Astrocyte (in vitro differentiated cells and primary cell): ENCODE measurements around the gene NTM. TPM values are rescaled to one million over a fixed set of nuclear protein-coding genes. Genes with fewer than 3 reads are reported as not detected.

ENCODE experiments used
- DNase-seq: peaks from one replicate; pipeline ENCODE4 v3.0.0-alpha.2; 2010; ENCODE audit warnings: low read depth
- FAIRE-seq: peaks from 2 replicates; lab custom pipeline; 2011; peaks lifted over from hg19 to GRCh38; lab: Jason Lieb, UNC
- H2AFZ ChIP-seq: 2 replicates; pipeline ENCODE4 v1.6.0; 2012; ENCODE audit warnings: low read depth, low read length, inconsistent platforms
- H3K27ac ChIP-seq: 2 replicates; pipeline ENCODE4 v1.5.1; 2011; ENCODE audit warnings: low read depth, low read length, inconsistent platforms
- H3K27me3 ChIP-seq: 2 replicates; pipeline ENCODE4 v1.6.0; 2011; ENCODE audit warnings: low read length, inconsistent platforms; ENCODE audit not compliant: insufficient read depth
- H3K36me3 ChIP-seq: 2 replicates; pipeline ENCODE4 v1.5.1; 2011; ENCODE audit warnings: low read length, inconsistent platforms; ENCODE audit not compliant: insufficient read depth
- H3K4me1 ChIP-seq: 2 replicates; pipeline ENCODE4 v1.5.1; 2011; ENCODE audit warnings: low read length, inconsistent platforms; ENCODE audit not compliant: insufficient read depth
- H3K4me2 ChIP-seq: 2 replicates; pipeline ENCODE4 v1.6.0; 2012; ENCODE audit warnings: low read length, inconsistent platforms
- H3K4me3 ChIP-seq: 2 replicates; pipeline ENCODE4 v1.5.1; 2011; ENCODE audit warnings: low read depth, mild to moderate bottlenecking, low read length, inconsistent platforms; ENCODE audit not compliant: insufficient read depth
- H3K79me2 ChIP-seq: 2 replicates; pipeline ENCODE4 v1.6.0; 2012; ENCODE audit warnings: mild to moderate bottlenecking, low read length, inconsistent platforms; ENCODE audit not compliant: insufficient read depth
- H3K9ac ChIP-seq: 2 replicates; pipeline ENCODE4 v1.6.0; 2012; ENCODE audit warnings: mild to moderate bottlenecking, low read length, inconsistent platforms
- H3K9me3 ChIP-seq: 2 replicates; pipeline ENCODE4 v1.5.1; 2012; ENCODE audit warnings: low read depth, mild to moderate bottlenecking, low read length, inconsistent platforms; ENCODE audit not compliant: insufficient read depth
- H4K20me1 ChIP-seq: 2 replicates; pipeline ENCODE4 v1.6.0; 2012; ENCODE audit warnings: low read length, inconsistent platforms; ENCODE audit not compliant: insufficient read depth
- H3K27ac Mint-ChIP-seq: one replicate; pipeline ENCODE4 v1.8.0; 2021; ENCODE audit warnings: mild to moderate bottlenecking, mixed read lengths; ENCODE audit not compliant: unreplicated experiment
- H3K27me3 Mint-ChIP-seq: one replicate; pipeline ENCODE4 v1.8.0; 2021; ENCODE audit warnings: low read depth, mixed read lengths; ENCODE audit not compliant: unreplicated experiment
- H3K36me3 Mint-ChIP-seq: one replicate; pipeline ENCODE4 v1.8.0; 2021; ENCODE audit warnings: low read depth, mixed read lengths; ENCODE audit not compliant: unreplicated experiment
- H3K4me1 Mint-ChIP-seq: one replicate; pipeline ENCODE4 v1.8.0; 2021; ENCODE audit warnings: low read depth, mixed read lengths; ENCODE audit not compliant: unreplicated experiment
- H3K4me3 Mint-ChIP-seq: one replicate; pipeline ENCODE4 v1.8.0; 2021; ENCODE audit warnings: mild to moderate bottlenecking, moderate library complexity, mixed read lengths; ENCODE audit not compliant: unreplicated experiment
- H3K9me3 Mint-ChIP-seq: one replicate; pipeline ENCODE4 v1.8.0; 2021; ENCODE audit warnings: mild to moderate bottlenecking, mixed read lengths; ENCODE audit not compliant: unreplicated experiment
- CTCF ChIP-seq: IDR thresholded peaks from 2 replicates; pipeline ENCODE4 v1.5.1; 2011; ENCODE audit warnings: low read depth, mild to moderate bottlenecking, inconsistent platforms, low read length, moderate library complexity; ENCODE audit not compliant: insufficient read depth
- EZH2 ChIP-seq: IDR thresholded peaks from 2 replicates; pipeline ENCODE4 v1.6.1; 2012; ENCODE audit warnings: mild to moderate bottlenecking, low read length, inconsistent platforms; ENCODE audit not compliant: insufficient read depth
- total RNA-seq: library from RNA; stranded (reverse); gene quantifications from 2 replicates; pipeline ENCODE4 v1.2.1, GENCODE V29; 2021

The NTM gene
- total RNA-seq, 1 donor from 2014 or later, result 98.2 TPM

- no peaks in the 10 kb centered on the region for H3K27me3 ChIP-seq
- no peak overlapping the region for H3K27ac ChIP-seq
- Mint-ChIP-seq H3K27ac (no peak overlapping the region), H3K4me3 (no peak overlapping the region), H3K4me1 (peaks cover 23% of the 10 kb centered on the region), H3K9me3 (peaks cover 2% of the 10 kb centered on the region), H3K36me3 (peaks cover 12% of the 10 kb centered on the region), H3K27me3 (no peaks in the 10 kb centered on the region)
- H2AFZ ChIP-seq, result no peak overlapping the region
- H3K4me1 ChIP-seq, result peaks cover 27% of the 10 kb centered on the region
- TF ChIP-seq CTCF (no peak), EZH2 (no peak)
- H4K20me1 ChIP-seq, result no peaks in the 10 kb centered on the region
- H3K79me2 ChIP-seq, result peaks cover 34% of the 10 kb centered on the region
- no peak overlapping the region for H3K4me2 ChIP-seq
- H3K9me3 ChIP-seq, result no peaks in the 10 kb centered on the region
- no peak overlapping the region for H3K4me3 ChIP-seq
- H3K36me3 ChIP-seq, result no peaks in the 10 kb centered on the region
- no peak overlapping the region for H3K9ac ChIP-seq
- DNase-seq (no peak), FAIRE-seq (no peak)
Observed at GRCh38 chr11:132103021-132103420, 732.6 kb downstream of the NTM start.

GRCh38 chr11:132106096-132106982 lies 735.9 kb downstream of the NTM start:
- H3K4me1 Mint-ChIP-seq, result peaks cover 18% of the 10 kb centered on the region

More at GRCh38 chr11:132106096-132106982, 735.9 kb downstream of the NTM start:
- Histone ChIP-seq H3K4me1 (peaks cover 27% of the 10 kb centered on the region), H3K27me3 (no peaks in the 10 kb centered on the region), H3K9ac (no peak overlapping the region), H3K4me2 (peak overlapping the region; percentile 21), H4K20me1 (no peaks in the 10 kb centered on the region), H3K36me3 (no peaks in the 10 kb centered on the region), H3K9me3 (no peaks in the 10 kb centered on the region), H3K79me2 (peaks cover 33% of the 10 kb centered on the region), H2AFZ (no peak overlapping the region), H3K27ac (no peak overlapping the region), H3K4me3 (no peak overlapping the region)
- no peaks in the 10 kb centered on the region for H3K9me3 Mint-ChIP-seq
- no peak overlapping the region for H3K4me3 Mint-ChIP-seq
- DNase-seq (peak; percentile 23), FAIRE-seq (no peak)
- no peak overlapping the region for H3K27ac Mint-ChIP-seq
- H3K27me3 Mint-ChIP-seq, result no peaks in the 10 kb centered on the region
- peaks cover 11% of the 10 kb centered on the region for H3K36me3 Mint-ChIP-seq
- TF ChIP-seq EZH2, result no peak
- TF ChIP-seq CTCF, result no peak
